ENCODE results near the gene TMEM62. TPM values are rescaled to one million over a fixed set of nuclear protein-coding genes. Genes with fewer than 3 reads are reported as not detected.

Gene TMEM62
- total and polyA plus RNA-seq, 9 of the 15 experiments (the other 6 are each of a cell fraction or from before 2014, with no cell fraction given) = 4.4 to 16.6 (median 11.1) TPM

GRCh38 chr15:43132830-43133429 is 456 bp upstream of the TMEM62 start:
- ATAC-seq (peak; percentile 23), DNase-seq (ENCODE audit: extremely low read depth in 1 of 4, low spot score in 3 of 4) (peak in 2 of 4 experiments; percentile 22 to 52), FAIRE-seq (peak; percentile 83)
- ChIA-PET CTCF (ENCODE audit: low intra/inter-chr PET ratio) (no interaction called here), POLR2A (interaction anchor here (0.7 to 1.0 kb wide), 3 partner anchors 10 to 204 kb away, joined by 3 read pairs; no protein-coding TSS in a partner anchor)
- Histone ChIP-seq H3K9me1 (ENCODE audit: control insufficient read depth, insufficient read depth, low read length) (no peaks in the 10 kb centered on the region), H3K4me1 (replicated peaks in 1 of 2; ENCODE audit: control insufficient read depth in 2 of 2, insufficient read depth in 2 of 2, low read length in 2 of 2) (peaks cover 0 to 14% of the 10 kb centered on the region in 2 experiments; a peak in 3 of 5 replicates), H3K27me3 (ENCODE audit: control insufficient read depth in 2 of 2, insufficient read depth in 2 of 2, low read length in 2 of 2) (no peaks in the 10 kb centered on the region), H3K9me3 (replicated peaks; ENCODE audit: control insufficient read depth, insufficient read depth, low read depth, low read length) (0 out of 2 replicates have a peak, but pooled peaks cover 3% of the 10 kb centered on the region), H2AFZ (ENCODE audit: low read depth, low read length) (peak overlapping the region; percentile 97), H3K27ac (ENCODE audit: extremely low read depth, low read depth, low read length) (peak overlapping the region; percentile 74), H3K36me3 (ENCODE audit: control insufficient read depth, insufficient read depth, low read length) (peaks cover 21% of the 10 kb centered on the region; the same call in 2 of the 3 replicates), H3K4me3 (peak overlapping the region; percentile 62), H4K20me1 (replicated peaks; ENCODE audit: control insufficient read depth, insufficient read depth, low read length) (no peaks in the 10 kb centered on the region), H3K9ac (ENCODE audit: insufficient read depth in 1 of 2, low read depth in 2 of 2, low read length in 2 of 2) (peak overlapping the region; percentile 77 to 94), H3K79me2 (ENCODE audit: control insufficient read depth, insufficient read depth, low read length) (peaks cover 18% of the 10 kb centered on the region; the same call in 2 of the 3 replicates), H3K4me2 (ENCODE audit: insufficient read depth, low read length) (peak overlapping the region; percentile 92)
- intact Hi-C loops (cut with micrococcal nuclease) = no loop called here
- TSS peak; percentile 87 for BruUV-seq (replicated peaks)
- WGBS (ENCODE audit: insufficient coverage, low coverage, missing lambda C conversion rate) = 8% methylated on average over 20 of the region's 20 CpGs
- in situ Hi-C loops (cut with MboI) = no loop called here
- no peak for TF ChIP-seq PYGO2 (tag; IDR thresholded peaks at IDR 0.05)
- TF ChIP-seq BACH1 (tag; IDR thresholded peaks at IDR 0.05) = no peak
- TF ChIP-seq ZNF644 (tag; IDR thresholded peaks at IDR 0.05; ENCODE audit: low read depth) = no peak
- no peak for TF ChIP-seq KDM2B (CRISPR knock-in tag; IDR thresholded peaks at IDR 0.05)
- TF ChIP-seq MNT (conservative IDR thresholded peaks at IDR 0.05) = 0 out of 4 replicates have a peak, but pooled peaks of 1 of the 2 experiments have one; percentile 3
- no peak for TF ChIP-seq ZNF217 (CRISPR knock-in tag; IDR thresholded peaks at IDR 0.05)
- TF ChIP-seq, protein P1, sequence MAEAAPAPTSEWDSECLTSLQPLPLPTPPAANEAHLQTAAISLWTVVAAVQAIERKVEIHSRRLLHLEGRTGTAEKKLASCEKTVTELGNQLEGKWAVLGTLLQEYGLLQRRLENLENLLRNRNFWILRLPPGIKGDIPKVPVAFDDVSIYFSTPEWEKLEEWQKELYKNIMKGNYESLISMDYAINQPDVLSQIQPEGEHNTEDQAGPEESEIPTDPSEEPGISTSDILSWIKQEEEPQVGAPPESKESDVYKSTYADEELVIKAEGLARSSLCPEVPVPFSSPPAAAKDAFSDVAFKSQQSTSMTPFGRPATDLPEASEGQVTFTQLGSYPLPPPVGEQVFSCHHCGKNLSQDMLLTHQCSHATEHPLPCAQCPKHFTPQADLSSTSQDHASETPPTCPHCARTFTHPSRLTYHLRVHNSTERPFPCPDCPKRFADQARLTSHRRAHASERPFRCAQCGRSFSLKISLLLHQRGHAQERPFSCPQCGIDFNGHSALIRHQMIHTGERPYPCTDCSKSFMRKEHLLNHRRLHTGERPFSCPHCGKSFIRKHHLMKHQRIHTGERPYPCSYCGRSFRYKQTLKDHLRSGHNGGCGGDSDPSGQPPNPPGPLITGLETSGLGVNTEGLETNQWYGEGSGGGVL (CRISPR knock-in tag; IDR thresholded peaks at IDR 0.05) = no peak
- TF ChIP-seq SAFB (IDR thresholded peaks at IDR 0.05; ENCODE audit: borderline replicate concordance, low read depth, low read length) = no peak
- TF ChIP-seq U2AF2 (optimal IDR thresholded peaks at IDR 0.05; ENCODE audit: low read depth, low read length) = no peak
- TF ChIP-seq POU5F1 (IDR thresholded peaks at IDR 0.05; ENCODE audit: borderline replicate concordance, low read depth, low read length, partially characterized antibody) = no peak
- no peak for TF ChIP-seq ZBTB1 (CRISPR knock-in tag; IDR thresholded peaks at IDR 0.05; ENCODE audit: borderline replicate concordance, low read depth)
- no peak for TF ChIP-seq NCOA2 (IDR thresholded peaks at IDR 0.05; ENCODE audit: partially characterized antibody in 2 of 2)
- TF ChIP-seq ZBTB17 (CRISPR knock-in tag; IDR thresholded peaks at IDR 0.05) = no peak
- no peak for TF ChIP-seq NRF1 (conservative IDR thresholded peaks at IDR 0.05 in 1 of 2, IDR thresholded peaks at IDR 0.05 in 1 of 2)
- no peak for TF ChIP-seq MXI1 (IDR thresholded peaks at IDR 0.05; ENCODE audit: low read depth, low read length)
- TF ChIP-seq FIP1L1 (IDR thresholded peaks at IDR 0.05; ENCODE audit: low read depth, low read length, poor library complexity, severe bottlenecking) = no peak
- peak; percentile 53; the same call in 1 of the 2 replicates for TF ChIP-seq ZBTB2 (IDR thresholded peaks at IDR 0.05)

Data from K562 (cell line).